T-helper 1 cell treated with Interleukin-12 subunit alpha and Interleukin-12 subunit beta and Interleukin-4 antibody, amounts not matched to agents 30 μg/mL and 1 μg/mL, for 36 hours (primary cell): ENCODE results near the gene IDH2.
"Not testable (repeated sequence)": the region's sequence is repeated elsewhere in the genome, so short reads cannot be mapped to it uniquely, and the experiment has no call there.

Experiments used
- H3K27ac Mint-ChIP-seq: one replicate; pipeline ENCODE4 v1.8.0; 2021; ENCODE audit warnings: mild to moderate bottlenecking, mixed read lengths
- H3K27me3 Mint-ChIP-seq: one replicate; pipeline ENCODE4 v1.8.0; 2021; ENCODE audit warnings: low read depth, mixed read lengths
- H3K36me3 Mint-ChIP-seq: one replicate; pipeline ENCODE4 v1.8.0; 2021; ENCODE audit warnings: low read depth, mixed read lengths
- H3K4me1 Mint-ChIP-seq: one replicate; pipeline ENCODE4 v1.8.0; 2021; ENCODE audit warnings: low read depth, mixed read lengths
- H3K4me3 Mint-ChIP-seq: one replicate; pipeline ENCODE4 v1.8.0; 2021; ENCODE audit warnings: mild to moderate bottlenecking, moderate library complexity, mixed read lengths
- H3K9me3 Mint-ChIP-seq: one replicate; pipeline ENCODE4 v1.8.0; 2021; ENCODE audit warnings: mixed read lengths

IDH2 gene

GRCh38 chr15:90101969-90102890 is at the start of gene IDH2:
IDH2 (minus strand) TSS chr15:90102468; CDS start chr15:90102390, 78 bp downstream.
- H3K9me3 Mint-ChIP-seq, result no peaks in the 10 kb centered on the region
- H3K36me3 Mint-ChIP-seq, result peaks cover 13% of the 10 kb centered on the region
- peak within 1 kb of the TSS; percentile 84 for H3K4me3 Mint-ChIP-seq
- peak within 1 kb of the TSS; percentile 89 for H3K27ac Mint-ChIP-seq
- peaks cover 33% of the 10 kb centered on the region for H3K4me1 Mint-ChIP-seq
- peaks cover 11% of the 10 kb centered on the region for H3K27me3 Mint-ChIP-seq

- not testable (repeated sequence) for H3K27ac Mint-ChIP-seq, H3K27me3 Mint-ChIP-seq, H3K9me3 Mint-ChIP-seq, H3K4me3 Mint-ChIP-seq, H3K36me3 Mint-ChIP-seq
- H3K4me1 Mint-ChIP-seq, result peaks cover 11% of the 10 kb centered on the region
Observed at GRCh38 chr15:90150551-90150950, 48.3 kb upstream of the IDH2 start.

GRCh38 chr15:90149609-90150340 is 47.5 kb upstream of the IDH2 start:
- Mint-ChIP-seq H3K27me3 (no peaks in the 10 kb centered on the region), H3K27ac (no peak overlapping the region), H3K36me3 (no peaks in the 10 kb centered on the region), H3K4me1 (peaks cover 11% of the 10 kb centered on the region), H3K9me3 (no peaks in the 10 kb centered on the region), H3K4me3 (no peak overlapping the region)

GRCh38 chr15:90146198-90146761 is 44.0 kb upstream of the IDH2 start:
- peaks cover 14% of the 10 kb centered on the region for H3K4me1 Mint-ChIP-seq
- H3K36me3 Mint-ChIP-seq, H3K27me3 Mint-ChIP-seq, H3K9me3 Mint-ChIP-seq, H3K4me3 Mint-ChIP-seq, H3K27ac Mint-ChIP-seq: not testable (repeated sequence)

GRCh38 chr15:90145761-90146160 is 43.5 kb upstream of the IDH2 start:
- H3K27ac Mint-ChIP-seq, result no peak overlapping the region
- no peaks in the 10 kb centered on the region for H3K9me3 Mint-ChIP-seq
- H3K36me3 Mint-ChIP-seq, result no peaks in the 10 kb centered on the region
- H3K27me3 Mint-ChIP-seq, result no peaks in the 10 kb centered on the region
- no peak overlapping the region for H3K4me3 Mint-ChIP-seq
- H3K4me1 Mint-ChIP-seq, result peaks cover 14% of the 10 kb centered on the region

- no peaks in the 10 kb centered on the region for H3K36me3 Mint-ChIP-seq
- H3K9me3 Mint-ChIP-seq, result no peaks in the 10 kb centered on the region
- H3K4me1 Mint-ChIP-seq, result peaks cover 14% of the 10 kb centered on the region
- H3K4me3 Mint-ChIP-seq, result no peak overlapping the region
- peak overlapping the region; percentile 16 for H3K27ac Mint-ChIP-seq
- H3K27me3 Mint-ChIP-seq, result no peaks in the 10 kb centered on the region
Observed at GRCh38 chr15:90145259-90145658, 43.0 kb upstream of the IDH2 start.

- peaks cover 12% of the 10 kb centered on the region for H3K9me3 Mint-ChIP-seq
- H3K4me1 Mint-ChIP-seq, result peaks cover 12% of the 10 kb centered on the region
- H3K27ac Mint-ChIP-seq, result peak overlapping the region; percentile 87
- peaks cover 3% of the 10 kb centered on the region for H3K36me3 Mint-ChIP-seq
- H3K4me3 Mint-ChIP-seq, result peak overlapping the region; percentile 32
- H3K27me3 Mint-ChIP-seq, result no peaks in the 10 kb centered on the region
Observed at GRCh38 chr15:90143166-90143655, 40.9 kb upstream of the IDH2 start.

- peaks cover 12% of the 10 kb centered on the region for H3K4me1 Mint-ChIP-seq
- peak overlapping the region; percentile 32 for H3K4me3 Mint-ChIP-seq
- peaks cover 12% of the 10 kb centered on the region for H3K9me3 Mint-ChIP-seq
- peak overlapping the region; percentile 87 for H3K27ac Mint-ChIP-seq
- H3K27me3 Mint-ChIP-seq, result no peaks in the 10 kb centered on the region
- H3K36me3 Mint-ChIP-seq, result peaks cover 3% of the 10 kb centered on the region
Observed at GRCh38 chr15:90142216-90143165, 40.2 kb upstream of the IDH2 start.

- H3K27ac Mint-ChIP-seq, result no peak overlapping the region
- peaks cover 12% of the 10 kb centered on the region for H3K4me1 Mint-ChIP-seq
- H3K36me3 Mint-ChIP-seq, result peaks cover 3% of the 10 kb centered on the region
- no peak overlapping the region for H3K4me3 Mint-ChIP-seq
- H3K27me3 Mint-ChIP-seq, result no peaks in the 10 kb centered on the region
- H3K9me3 Mint-ChIP-seq, result peaks cover 12% of the 10 kb centered on the region
Observed at GRCh38 chr15:90141646-90142045, 39.4 kb upstream of the IDH2 start.

GRCh38 chr15:90139549-90139948 is 37.3 kb upstream of the IDH2 start:
- Mint-ChIP-seq H3K27ac (peak overlapping the region; percentile 60), H3K9me3 (peaks cover 12% of the 10 kb centered on the region), H3K4me3 (peak overlapping the region; percentile 16), H3K4me1 (peaks cover 12% of the 10 kb centered on the region)
- not testable (repeated sequence) for H3K36me3 Mint-ChIP-seq, H3K27me3 Mint-ChIP-seq

- Mint-ChIP-seq H3K27ac (no peak overlapping the region), H3K4me1 (peaks cover 12% of the 10 kb centered on the region), H3K27me3 (peaks cover 17% of the 10 kb centered on the region), H3K4me3 (no peak overlapping the region), H3K9me3 (peaks cover 12% of the 10 kb centered on the region), H3K36me3 (peaks cover 3% of the 10 kb centered on the region)
Observed at GRCh38 chr15:90138071-90138833, 36.0 kb upstream of the IDH2 start.

GRCh38 chr15:90132437-90132836 is 30.2 kb upstream of the IDH2 start:
- Mint-ChIP-seq H3K27me3 (peaks cover 25% of the 10 kb centered on the region), H3K4me1 (no peaks in the 10 kb centered on the region), H3K9me3 (peaks cover 2% of the 10 kb centered on the region), H3K4me3 (no peak overlapping the region), H3K27ac (no peak overlapping the region), H3K36me3 (no peaks in the 10 kb centered on the region)

- peaks cover 2% of the 10 kb centered on the region for H3K9me3 Mint-ChIP-seq
- H3K27me3 Mint-ChIP-seq, result peaks cover 28% of the 10 kb centered on the region
- peaks cover 2% of the 10 kb centered on the region for H3K4me1 Mint-ChIP-seq
- no peaks in the 10 kb centered on the region for H3K36me3 Mint-ChIP-seq
- no peak overlapping the region for H3K27ac Mint-ChIP-seq
- no peak overlapping the region for H3K4me3 Mint-ChIP-seq
Observed at GRCh38 chr15:90131848-90132247, 29.6 kb upstream of the IDH2 start.
